ENCODE data around the gene BCL6.

GRCh38 chr3:187739094-187739560 lies 6.1 kb downstream of the BCL6 start:
- 0 out of 4 replicates have a peak, but pooled peaks of 1 of the 2 experiments have one; percentile 3 for TF ChIP-seq CTCF (conservative IDR thresholded peaks at IDR 0.05; ENCODE audit: low read depth in 2 of 2)
- no peak for TF ChIP-seq POLR2AphosphoS5 (IDR thresholded peaks at IDR 0.05; ENCODE audit: low read depth)
- no peak for TF ChIP-seq EZH2phosphoT487 (IDR thresholded peaks at IDR 0.05; ENCODE audit: unreplicated experiment)
- no peak for TF ChIP-seq CREB1 (CRISPR knock-in tag; IDR thresholded peaks at IDR 0.05; ENCODE audit: low read depth)
- TF ChIP-seq EZH2 (IDR thresholded peaks at IDR 0.05; ENCODE audit: low read depth, unreplicated experiment) = peak; percentile 18
- TF ChIP-seq REST (IDR thresholded peaks at IDR 0.05; ENCODE audit: unreplicated experiment) = no peak
- no peak for TF ChIP-seq JUNB (IDR thresholded peaks at IDR 0.05; ENCODE audit: unreplicated experiment)
- TF ChIP-seq ZNF462 (CRISPR knock-in tag; IDR thresholded peaks at IDR 0.05) = no peak
- TF ChIP-seq ZNF331 (CRISPR knock-in tag; IDR thresholded peaks at IDR 0.05; ENCODE audit: low read depth) = no peak
- TF ChIP-seq NANOG (IDR thresholded peaks at IDR 0.05; ENCODE audit: borderline replicate concordance) = no peak
- no peak for TF ChIP-seq ZNF114 (CRISPR knock-in tag; IDR thresholded peaks at IDR 0.05)
